Cardiac muscle cell (in vitro differentiated cells and primary cell): ENCODE measurements around the gene BCAS3. TPM values are rescaled to one million over a fixed set of nuclear protein-coding genes. Genes with fewer than 3 reads are reported as not detected.
"Not testable (repeated sequence)": the region's sequence is repeated elsewhere in the genome, so short reads cannot be mapped to it uniquely, and the experiment has no call there.

ENCODE experiments used
- DNase-seq, 2 donors: peaks; one replicate each; pipeline versions ENCODE4 v3.0.0 to v3.0.0-alpha.2; 2010 to 2017; ENCODE audit warnings: low read depth in 1 of 2, low spot score in 1 of 2
- H3K27ac ChIP-seq: fragments of 200-600 bp; sonication (generic); 2 replicates; pipeline ENCODE4 v1.5.1; 2016
- H3K27me3 ChIP-seq: fragments of 200-600 bp; sonication (generic); 2 replicates; pipeline ENCODE4 v1.6.0; 2016; ENCODE audit warnings: control low read depth
- H3K36me3 ChIP-seq: fragments of 200-600 bp; sonication (generic); 2 replicates; pipeline ENCODE4 v1.5.1; 2016; ENCODE audit warnings: control low read depth
- H3K4me1 ChIP-seq: fragments of 200-600 bp; sonication (generic); 2 replicates; pipeline ENCODE4 v1.8.1; 2017; ENCODE audit warnings: low read depth, mild to moderate bottlenecking, mixed run types
- H3K4me3 ChIP-seq: fragments of 200-600 bp; sonication (generic); 2 replicates; pipeline ENCODE4 v1.5.1; 2016; ENCODE audit warnings: mild to moderate bottlenecking
- H3K9me3 ChIP-seq: fragments of 200-600 bp; sonication (generic); 2 replicates; pipeline ENCODE4 v1.5.1; 2017; ENCODE audit warnings: low read depth, mild to moderate bottlenecking, control low read depth
- CTCF ChIP-seq: IDR thresholded peaks from 2 replicates; pipeline ENCODE4 v1.5.1; 2012; ENCODE audit warnings: low read depth, mild to moderate bottlenecking, low read length
- polyA plus RNA-seq: library from polyadenylated mRNA; unstranded; fragments of >200 nt; fragmentation: Nextera tagmentation; extraction: Ambion mirVana; gene quantifications from 2 replicates; pipeline ENCODE4 v1.2.1, GENCODE V29; 2016
- total RNA-seq: library from RNA; depleted of rRNA; stranded (reverse); fragments of >200 nt; gene quantifications from 2 replicates; pipeline ENCODE4 v1.2.3, GENCODE V29; 2016

The BCAS3 gene
- total and polyA plus RNA-seq, 2 experiments from 2014 or later: 36.5 to 39.6 TPM

- Histone ChIP-seq H3K36me3 (no peaks in the 10 kb centered on the region), H3K27me3 (no peaks in the 10 kb centered on the region), H3K4me3 (no peak overlapping the region), H3K4me1 (no peaks in the 10 kb centered on the region), H3K9me3 (no peaks in the 10 kb centered on the region), H3K27ac (no peak overlapping the region)
- no peak for DNase-seq
- TF ChIP-seq CTCF: no peak
These were observed 363.0 kb downstream of the BCAS3 start for GRCh38 chr17:61040666-61041065.

GRCh38 chr17:61042348-61042747, 364.7 kb downstream of the BCAS3 start:
- not testable (repeated sequence) for H3K36me3 ChIP-seq, H3K4me3 ChIP-seq, H3K9me3 ChIP-seq, H3K27me3 ChIP-seq, DNase-seq, H3K27ac ChIP-seq, H3K4me1 ChIP-seq

- TF ChIP-seq CTCF: no peak
These were observed 369.9 kb downstream of the BCAS3 start for GRCh38 chr17:61047515-61047914.

GRCh38 chr17:61048376-61049106, 370.9 kb downstream of the BCAS3 start:
- peak in 1 of 2 donors; percentile 11 for DNase-seq
- Histone ChIP-seq H3K4me1 (no peaks in the 10 kb centered on the region), H3K9me3 (no peaks in the 10 kb centered on the region), H3K36me3 (no peaks in the 10 kb centered on the region), H3K27me3 (no peaks in the 10 kb centered on the region), H3K27ac (no peak overlapping the region), H3K4me3 (no peak overlapping the region)
- TF ChIP-seq CTCF: no peak

More at GRCh38 chr17:61047515-61047914, 369.9 kb downstream of the BCAS3 start:
- Histone ChIP-seq H3K4me1 (no peaks in the 10 kb centered on the region), H3K27me3 (no peaks in the 10 kb centered on the region), H3K9me3 (no peaks in the 10 kb centered on the region), H3K36me3 (no peaks in the 10 kb centered on the region), H3K4me3 (no peak overlapping the region), H3K27ac (no peak overlapping the region)
- DNase-seq: no peak

- no peak overlapping the region for H3K27ac ChIP-seq
- no peaks in the 10 kb centered on the region for H3K27me3 ChIP-seq
- H3K36me3 ChIP-seq: no peaks in the 10 kb centered on the region
- H3K4me3 ChIP-seq: no peak overlapping the region
- DNase-seq: no peak
- H3K9me3 ChIP-seq: no peaks in the 10 kb centered on the region
- no peak for TF ChIP-seq CTCF
- H3K4me1 ChIP-seq: no peaks in the 10 kb centered on the region
These were observed 375.8 kb downstream of the BCAS3 start for GRCh38 chr17:61053469-61053868.

- no peak for TF ChIP-seq CTCF
- no peaks in the 10 kb centered on the region for H3K4me1 ChIP-seq
These were observed 376.8 kb downstream of the BCAS3 start for GRCh38 chr17:61054436-61054835.

More at GRCh38 chr17:61054436-61054835, 376.8 kb downstream of the BCAS3 start:
- no peaks in the 10 kb centered on the region for H3K36me3 ChIP-seq
- no peak for DNase-seq
- no peaks in the 10 kb centered on the region for H3K9me3 ChIP-seq
- H3K27ac ChIP-seq: no peak overlapping the region
- no peaks in the 10 kb centered on the region for H3K27me3 ChIP-seq
- H3K4me3 ChIP-seq: no peak overlapping the region
